PFSK-1 (cell line): ENCODE results near the gene IGDCC3.

ENCODE experiments used
- FOXP2 ChIP-seq: optimal IDR thresholded peaks from 2 replicates; pipeline ENCODE3; 2011; ENCODE audit warnings: borderline replicate concordance, control low read depth, inconsistent platforms; ENCODE audit not compliant: insufficient read depth; ENCODE audit errors: extremely low read length, extremely low read depth
- POLR2AphosphoS5 ChIP-seq: IDR thresholded peaks from 2 replicates; pipeline ENCODE4 v1.6.1; 2012; ENCODE audit warnings: low read depth, mild to moderate bottlenecking, control low read depth, low read length, moderate library complexity
- SIN3A ChIP-seq: IDR thresholded peaks from 2 replicates; pipeline ENCODE4 v1.6.1; 2012; ENCODE audit warnings: mild to moderate bottlenecking, low read length, moderate library complexity, borderline replicate concordance; ENCODE audit not compliant: insufficient read depth
- TAF1 ChIP-seq: IDR thresholded peaks from 2 replicates; pipeline ENCODE4 v1.6.1; 2012; ENCODE audit warnings: low read length, control low read depth, borderline replicate concordance; ENCODE audit not compliant: insufficient read depth
- TF ChIP-seq, protein P1 (sequence below), 2 experiments: IDR thresholded peaks; 2 replicates each; pipeline versions ENCODE4 v1.6.1 to v1.8.0; 2011 to 2012; ENCODE audit warnings: low read depth in 2 of 2, low read length in 2 of 2, control low read depth in 1 of 2, inconsistent platforms in 1 of 2, mild to moderate bottlenecking in 1 of 2, moderate library complexity in 1 of 2; ENCODE audit not compliant: insufficient read depth in 1 of 2

GRCh38 chr15:65385870-65386258 lies 8.1 kb upstream of the IGDCC3 start:
- TF ChIP-seq POLR2AphosphoS5 (no peak), TAF1 (no peak), SIN3A (no peak), FOXP2 (no peak)
- TF ChIP-seq, protein P1, sequence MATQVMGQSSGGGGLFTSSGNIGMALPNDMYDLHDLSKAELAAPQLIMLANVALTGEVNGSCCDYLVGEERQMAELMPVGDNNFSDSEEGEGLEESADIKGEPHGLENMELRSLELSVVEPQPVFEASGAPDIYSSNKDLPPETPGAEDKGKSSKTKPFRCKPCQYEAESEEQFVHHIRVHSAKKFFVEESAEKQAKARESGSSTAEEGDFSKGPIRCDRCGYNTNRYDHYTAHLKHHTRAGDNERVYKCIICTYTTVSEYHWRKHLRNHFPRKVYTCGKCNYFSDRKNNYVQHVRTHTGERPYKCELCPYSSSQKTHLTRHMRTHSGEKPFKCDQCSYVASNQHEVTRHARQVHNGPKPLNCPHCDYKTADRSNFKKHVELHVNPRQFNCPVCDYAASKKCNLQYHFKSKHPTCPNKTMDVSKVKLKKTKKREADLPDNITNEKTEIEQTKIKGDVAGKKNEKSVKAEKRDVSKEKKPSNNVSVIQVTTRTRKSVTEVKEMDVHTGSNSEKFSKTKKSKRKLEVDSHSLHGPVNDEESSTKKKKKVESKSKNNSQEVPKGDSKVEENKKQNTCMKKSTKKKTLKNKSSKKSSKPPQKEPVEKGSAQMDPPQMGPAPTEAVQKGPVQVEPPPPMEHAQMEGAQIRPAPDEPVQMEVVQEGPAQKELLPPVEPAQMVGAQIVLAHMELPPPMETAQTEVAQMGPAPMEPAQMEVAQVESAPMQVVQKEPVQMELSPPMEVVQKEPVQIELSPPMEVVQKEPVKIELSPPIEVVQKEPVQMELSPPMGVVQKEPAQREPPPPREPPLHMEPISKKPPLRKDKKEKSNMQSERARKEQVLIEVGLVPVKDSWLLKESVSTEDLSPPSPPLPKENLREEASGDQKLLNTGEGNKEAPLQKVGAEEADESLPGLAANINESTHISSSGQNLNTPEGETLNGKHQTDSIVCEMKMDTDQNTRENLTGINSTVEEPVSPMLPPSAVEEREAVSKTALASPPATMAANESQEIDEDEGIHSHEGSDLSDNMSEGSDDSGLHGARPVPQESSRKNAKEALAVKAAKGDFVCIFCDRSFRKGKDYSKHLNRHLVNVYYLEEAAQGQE (IDR thresholded peaks at IDR 0.05; ENCODE audit: insufficient read depth in 1 of 2, low read depth in 2 of 2, low read length in 2 of 2) = no peak
